PC-3 (cell line): Measurements from ENCODE around the gene NLGN1. TPM values are rescaled to one million over a fixed set of nuclear protein-coding genes. Genes with fewer than 3 reads are reported as not detected.
A peak's percentile ranks its signal among the peaks of the same experiment; 100 is the strongest.

ENCODE experiments used
- ATAC-seq: fragments of 200-7000 bp; cut with Tn5 transposase; 2 replicates; pipeline ENCODE4 v1.9.1; 2020; ENCODE audit warnings: mild to moderate bottlenecking, moderate library complexity
- BruUV-seq: library from RNA; stranded (reverse); fragments of 400-500 nt; replicated peaks from 2 replicates; lab custom pipeline; 2021; lab: Mats Ljungman, UMichigan
- CTCF ChIA-PET: fragments of 300-600 bp; sonication (Branson Sonifier 250); formaldehyde crosslinking; loops from one replicate; lab custom pipeline; 2022; ENCODE audit warnings: antibody characterized with exemption; lab: Charles Lee
- POLR2A ChIA-PET: fragments of 300-600 bp; sonication (Branson Sonifier 250); formaldehyde crosslinking; loops from one replicate; lab custom pipeline; 2022; ENCODE audit warnings: antibody characterized with exemption; ENCODE audit not compliant: unreplicated experiment; lab: Charles Lee
- DNase-seq: peaks from one replicate; pipeline ENCODE4 v3.0.0-alpha.2; 2015
- H2AFZ ChIP-seq: fragments of 300-600 bp; sonication (generic); 2 replicates; pipeline ENCODE4 v1.6.0; 2016; ENCODE audit warnings: antibody characterized with exemption, low read length
- H3F3A ChIP-seq: fragments of 300-600 bp; sonication (generic); one replicate; pipeline ENCODE4 v1.6.0; 2017; ENCODE audit warnings: antibody characterized with exemption, low read length, control low read depth, mild to moderate bottlenecking; ENCODE audit not compliant: unreplicated experiment
- H3K27ac ChIP-seq: fragments of 300-600 bp; sonication (generic); 2 replicates; pipeline ENCODE4 v1.5.1; 2016; ENCODE audit warnings: mild to moderate bottlenecking, low read length
- H3K27me3 ChIP-seq: fragments of 300-600 bp; sonication (generic); 2 replicates; pipeline ENCODE4 v1.6.1; 2016; ENCODE audit warnings: low read length, mixed read lengths
- H3K36me3 ChIP-seq: fragments of 300-600 bp; sonication (generic); 2 replicates; pipeline ENCODE4 v1.6.1; 2016; ENCODE audit warnings: low read depth, mixed run types, low read length, mixed read lengths
- H3K4me1 ChIP-seq: fragments of 300-600 bp; sonication (generic); 2 replicates; pipeline ENCODE4 v1.5.1; 2016; ENCODE audit warnings: low read length; ENCODE audit not compliant: insufficient read depth
- H3K4me2 ChIP-seq: fragments of 300-600 bp; sonication (generic); 2 replicates; pipeline ENCODE4 v1.6.0; 2016; ENCODE audit warnings: low read length
- H3K4me3 ChIP-seq: fragments of 300-600 bp; sonication (generic); 2 replicates; pipeline ENCODE4 v1.5.1; 2016; ENCODE audit warnings: mild to moderate bottlenecking, low read length, mixed read lengths
- H3K79me2 ChIP-seq: fragments of 300-600 bp; sonication (generic); 2 replicates; pipeline ENCODE4 v1.6.1; 2017; ENCODE audit warnings: low read length, mixed read lengths
- H3K9ac ChIP-seq: fragments of 300-600 bp; sonication (generic); 2 replicates; pipeline ENCODE4 v1.6.0; 2016; ENCODE audit warnings: mild to moderate bottlenecking, low read length
- H3K9me2 ChIP-seq: fragments of 300-600 bp; sonication (generic); replicated peaks from 2 replicates; pipeline ENCODE4 v1.6.1; 2016; ENCODE audit warnings: mixed run types, low read length, mixed read lengths
- H3K9me3 ChIP-seq: fragments of 300-600 bp; sonication (generic); 2 replicates; pipeline ENCODE4 v1.6.1; 2016; ENCODE audit warnings: low read length, mixed read lengths
- H4K20me1 ChIP-seq: fragments of 300-600 bp; sonication (generic); 2 replicates; pipeline ENCODE4 v1.6.1; 2016; ENCODE audit warnings: low read length, mixed read lengths
- CTCF ChIP-seq: fragments of 300-600 bp; sonication (generic); conservative IDR thresholded peaks from 2 replicates; pipeline ENCODE4 v1.5.1; 2017; ENCODE audit warnings: antibody characterized with exemption, low read depth, mild to moderate bottlenecking, low read length
- EZH2 ChIP-seq: fragments of 300-600 bp; sonication (generic); IDR thresholded peaks from one replicate; pipeline ENCODE4 v1.6.1; 2017; ENCODE audit warnings: antibody characterized with exemption, mild to moderate bottlenecking, low read length; ENCODE audit not compliant: unreplicated experiment
- EZH2phosphoT487 ChIP-seq: fragments of 300-600 bp; sonication (generic); IDR thresholded peaks from 2 replicates; pipeline ENCODE4 v1.6.1; 2018; ENCODE audit warnings: mild to moderate bottlenecking, antibody characterized with exemption, low read length, borderline replicate concordance
- intact Hi-C: fragments of 100-400 bp; cut with micrococcal nuclease; formaldehyde crosslinking; loops from 2 replicates; pipeline ENCODE4 v1.9.0; 2023
- total RNA-seq: library from RNA; depleted of rRNA; stranded (reverse); fragments of >200 nt; gene quantifications from 2 replicates; pipeline ENCODE4 v1.2.3, GENCODE V29; 2014

NLGN1 gene
- total RNA-seq, 1 experiment from 2014 or later, result 0.77 TPM

- POLR2A ChIA-PET, result no interaction called here
- H3K79me2 ChIP-seq, result no peaks in the 10 kb centered on the region
- no peak overlapping the region for H3K27ac ChIP-seq
- H3K4me3 ChIP-seq, result no peak overlapping the region
- ATAC-seq, result no peak
- no peak overlapping the region for H3K4me2 ChIP-seq
- no peak overlapping the region for H3K9ac ChIP-seq
- H3K36me3 ChIP-seq, result no peaks in the 10 kb centered on the region
- H3F3A ChIP-seq, result no peaks in the 10 kb centered on the region
- peaks cover 5% of the 10 kb centered on the region; the same call in 1 of the 2 replicates for H3K4me1 ChIP-seq
- no peaks in the 10 kb centered on the region for H3K9me3 ChIP-seq
- no peak for TF ChIP-seq EZH2
- TF ChIP-seq EZH2phosphoT487, result no peak
- TF ChIP-seq CTCF, result no peak
- no peaks in the 10 kb centered on the region for H3K9me2 ChIP-seq
- no peaks in the 10 kb centered on the region for H3K27me3 ChIP-seq
- intact Hi-C loops, result no loop called here
- H4K20me1 ChIP-seq, result no peaks in the 10 kb centered on the region
- DNase-seq, result no peak
- H2AFZ ChIP-seq, result no peak overlapping the region
- CTCF ChIA-PET, result no interaction called here
- no TSS peak for BruUV-seq
Measured at GRCh38 chr3:173744479-173744878, 346.9 kb downstream of the NLGN1 start.

DNA sequence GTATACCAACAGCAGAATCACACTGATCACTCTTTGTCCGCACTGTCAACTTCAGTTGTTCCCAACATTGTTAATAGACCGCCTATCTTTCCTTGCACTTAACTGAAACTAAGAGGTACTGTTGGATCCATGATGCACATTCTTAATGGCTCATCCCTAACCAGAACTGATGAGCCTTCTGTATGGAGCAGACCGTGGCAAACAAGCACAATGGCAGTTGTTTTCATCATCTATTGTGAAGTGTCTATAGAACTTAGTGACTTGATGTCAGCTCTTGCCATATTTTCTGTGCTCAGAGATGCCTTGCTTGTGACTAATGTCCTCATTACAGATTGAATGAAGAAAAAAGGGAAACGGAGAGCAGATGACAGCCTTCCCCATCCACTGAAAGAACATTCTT is 347.4 kb downstream of the NLGN1 start:
- no peaks in the 10 kb centered on the region for H3F3A ChIP-seq
- no peak overlapping the region for H3K4me3 ChIP-seq
- TF ChIP-seq EZH2, result no peak
- no peak for TF ChIP-seq EZH2phosphoT487
- no peak for TF ChIP-seq CTCF
- H3K27me3 ChIP-seq, result no peaks in the 10 kb centered on the region
- H3K9me2 ChIP-seq, result no peaks in the 10 kb centered on the region
- H3K79me2 ChIP-seq, result no peaks in the 10 kb centered on the region
- H3K27ac ChIP-seq, result no peak overlapping the region
- DNase-seq (no peak), ATAC-seq (no peak)
- no peaks in the 10 kb centered on the region for H3K36me3 ChIP-seq
- H2AFZ ChIP-seq, result no peak overlapping the region
- no peak overlapping the region for H3K9ac ChIP-seq
- ChIA-PET POLR2A (no interaction called here), CTCF (no interaction called here)
- no peaks in the 10 kb centered on the region for H3K9me3 ChIP-seq
- no TSS peak for BruUV-seq
- H3K4me1 ChIP-seq, result peaks cover 5% of the 10 kb centered on the region; the same call in 1 of the 2 replicates
- H4K20me1 ChIP-seq, result no peaks in the 10 kb centered on the region
- intact Hi-C loops, result no loop called here
- H3K4me2 ChIP-seq, result no peak overlapping the region

DNA sequence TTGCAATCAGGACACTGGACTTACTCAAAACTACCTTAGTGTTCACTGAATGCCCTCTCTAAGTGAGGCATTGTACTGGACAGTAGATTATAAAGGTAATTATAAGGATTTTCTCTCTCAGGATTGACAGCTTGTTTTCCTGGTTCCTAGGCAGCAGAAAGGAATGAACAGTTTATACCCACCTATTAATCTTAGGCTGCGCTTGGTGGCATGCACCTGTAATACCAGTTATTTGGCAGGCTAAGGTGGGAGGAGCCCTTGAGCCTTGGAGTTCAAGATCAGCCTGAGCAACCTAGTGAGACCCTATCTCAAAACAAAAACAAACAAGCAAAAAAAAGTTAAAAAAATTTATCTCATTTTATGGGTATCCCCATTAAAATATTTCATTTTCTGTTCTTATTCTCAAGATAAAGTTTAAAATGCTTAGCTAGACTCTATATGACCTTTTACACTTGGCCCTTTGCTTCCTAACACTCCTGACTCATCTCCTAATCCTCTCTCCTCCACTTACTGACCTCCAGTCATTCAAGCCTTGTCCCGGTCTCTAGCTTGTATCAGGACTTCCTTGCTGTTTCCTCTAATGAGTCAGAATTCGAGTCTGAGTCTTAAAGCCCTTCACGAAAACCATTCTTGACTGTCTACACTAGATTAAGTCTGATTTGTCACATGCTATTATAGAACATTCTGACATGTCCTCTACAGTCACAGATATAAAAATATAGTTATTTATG is 348.6 kb downstream of the NLGN1 start:
- no peaks in the 10 kb centered on the region for H3F3A ChIP-seq
- no peaks in the 10 kb centered on the region for H3K27me3 ChIP-seq
- TF ChIP-seq EZH2 (no peak), CTCF (no peak), EZH2phosphoT487 (no peak)
- H4K20me1 ChIP-seq, result no peaks in the 10 kb centered on the region
- no TSS peak for BruUV-seq
- intact Hi-C loops, result no loop called here
- DNase-seq (peak; percentile 46), ATAC-seq (peak; percentile 65)
- CTCF ChIA-PET, result no interaction called here
- POLR2A ChIA-PET, result interaction anchor here (0.6 kb wide), 1 partner anchor 83 kb away, joined by 3 read pairs; no protein-coding TSS in a partner anchor
- H3K9ac ChIP-seq, result no peak overlapping the region
- H2AFZ ChIP-seq, result no peak overlapping the region
- H3K79me2 ChIP-seq, result no peaks in the 10 kb centered on the region
- H3K4me2 ChIP-seq, result no peak overlapping the region
- H3K27ac ChIP-seq, result no peak overlapping the region
- no peaks in the 10 kb centered on the region for H3K9me3 ChIP-seq
- H3K4me3 ChIP-seq, result no peak overlapping the region
- peaks cover 5% of the 10 kb centered on the region; the same call in 1 of the 2 replicates for H3K4me1 ChIP-seq
- no peaks in the 10 kb centered on the region for H3K36me3 ChIP-seq
- no peaks in the 10 kb centered on the region for H3K9me2 ChIP-seq
